Measurements from ENCODE around the gene DHRS13.
A peak's percentile ranks its signal among the peaks of the same experiment; 100 is the strongest.

The DHRS13 gene, protein sequence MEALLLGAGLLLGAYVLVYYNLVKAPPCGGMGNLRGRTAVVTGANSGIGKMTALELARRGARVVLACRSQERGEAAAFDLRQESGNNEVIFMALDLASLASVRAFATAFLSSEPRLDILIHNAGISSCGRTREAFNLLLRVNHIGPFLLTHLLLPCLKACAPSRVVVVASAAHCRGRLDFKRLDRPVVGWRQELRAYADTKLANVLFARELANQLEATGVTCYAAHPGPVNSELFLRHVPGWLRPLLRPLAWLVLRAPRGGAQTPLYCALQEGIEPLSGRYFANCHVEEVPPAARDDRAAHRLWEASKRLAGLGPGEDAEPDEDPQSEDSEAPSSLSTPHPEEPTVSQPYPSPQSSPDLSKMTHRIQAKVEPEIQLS

DNA sequence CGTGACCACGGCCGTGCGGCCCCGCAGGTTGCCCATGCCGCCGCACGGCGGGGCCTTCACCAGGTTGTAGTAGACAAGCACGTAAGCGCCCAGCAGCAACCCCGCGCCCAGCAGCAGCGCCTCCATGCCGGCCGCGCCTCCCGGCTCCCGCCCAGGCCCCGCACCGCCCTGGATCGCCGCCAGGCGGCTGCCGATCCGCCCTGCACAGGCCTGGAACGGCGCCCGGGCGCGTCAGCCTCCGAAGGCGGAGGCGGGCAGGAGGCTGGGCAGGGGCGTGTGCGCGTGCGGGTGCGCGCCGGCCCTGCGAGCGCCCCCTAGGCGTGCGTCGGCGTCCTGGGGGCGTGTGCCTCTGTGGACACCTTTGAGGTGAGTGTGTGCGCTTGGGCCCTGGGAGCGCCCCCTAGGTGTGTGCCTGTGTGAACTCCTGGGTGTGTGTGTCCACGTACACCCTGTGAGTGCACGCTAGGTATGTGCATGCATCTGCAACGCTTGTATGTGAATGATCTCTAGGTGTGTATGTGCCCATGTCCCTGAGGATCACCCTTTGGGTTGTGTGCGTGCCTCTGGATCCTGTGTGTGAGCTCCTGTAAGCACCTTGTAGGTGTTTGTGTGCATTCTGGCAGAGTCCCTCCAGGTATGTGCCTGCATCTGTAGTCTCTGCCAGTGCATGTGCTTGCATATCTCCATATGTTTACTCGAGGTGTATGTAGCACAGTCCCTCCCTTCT, at the start of gene DHRS13:
DHRS13 (minus strand) TSS at position 261 of the 727 bp plus-strand sequence; CDS start at position 126, 135 bp downstream.
- DNase-seq, result peak; percentile 68 to 90

GRCh38 chr17:28951991-28952975, 49.4 kb upstream of the DHRS13 start:
- DNase-seq, result peak; percentile 99

DNA sequence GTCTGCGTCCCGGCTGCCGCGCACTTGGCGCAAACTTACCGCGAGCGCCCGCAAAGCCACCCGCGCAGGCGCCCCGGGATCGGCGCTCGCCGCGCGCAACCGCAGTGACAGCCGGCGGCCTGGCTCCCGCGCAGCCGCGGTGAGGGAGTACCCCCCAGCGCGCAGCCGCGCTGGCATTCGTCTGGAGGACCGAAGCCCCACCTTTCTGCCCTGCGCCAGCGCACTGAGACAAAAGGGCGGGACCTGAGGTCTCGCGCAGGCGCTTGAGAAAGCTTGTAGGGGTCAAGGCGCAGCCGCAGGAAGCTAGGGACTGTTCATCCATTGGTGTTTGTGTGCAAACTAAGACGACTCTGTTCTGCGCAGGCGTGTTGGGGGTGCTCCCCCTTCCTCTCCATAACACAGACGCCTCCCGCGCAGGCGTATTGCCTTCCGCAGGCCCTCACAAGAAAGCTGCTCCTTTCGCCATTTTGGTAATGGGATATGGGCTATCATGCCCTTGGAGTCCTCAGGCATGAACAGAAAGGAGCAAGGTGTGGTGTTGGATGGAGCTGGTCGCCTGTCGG, 48.6 kb upstream of the DHRS13 start, which contains the start of gene PHF12:
PHF12 (minus strand) TSS at position 91 of the 563 bp plus-strand sequence. CDS start 558 bp downstream, outside the sequence.
- DNase-seq, result peak; percentile 99 to 100

GRCh38 chr17:28950752-28951427, 48.0 kb upstream of the DHRS13 start:
- no peak for DNase-seq

- DNase-seq, result peak; percentile 31 to 34
Observed at GRCh38 chr17:28950017-28950751, 47.3 kb upstream of the DHRS13 start.

DNA sequence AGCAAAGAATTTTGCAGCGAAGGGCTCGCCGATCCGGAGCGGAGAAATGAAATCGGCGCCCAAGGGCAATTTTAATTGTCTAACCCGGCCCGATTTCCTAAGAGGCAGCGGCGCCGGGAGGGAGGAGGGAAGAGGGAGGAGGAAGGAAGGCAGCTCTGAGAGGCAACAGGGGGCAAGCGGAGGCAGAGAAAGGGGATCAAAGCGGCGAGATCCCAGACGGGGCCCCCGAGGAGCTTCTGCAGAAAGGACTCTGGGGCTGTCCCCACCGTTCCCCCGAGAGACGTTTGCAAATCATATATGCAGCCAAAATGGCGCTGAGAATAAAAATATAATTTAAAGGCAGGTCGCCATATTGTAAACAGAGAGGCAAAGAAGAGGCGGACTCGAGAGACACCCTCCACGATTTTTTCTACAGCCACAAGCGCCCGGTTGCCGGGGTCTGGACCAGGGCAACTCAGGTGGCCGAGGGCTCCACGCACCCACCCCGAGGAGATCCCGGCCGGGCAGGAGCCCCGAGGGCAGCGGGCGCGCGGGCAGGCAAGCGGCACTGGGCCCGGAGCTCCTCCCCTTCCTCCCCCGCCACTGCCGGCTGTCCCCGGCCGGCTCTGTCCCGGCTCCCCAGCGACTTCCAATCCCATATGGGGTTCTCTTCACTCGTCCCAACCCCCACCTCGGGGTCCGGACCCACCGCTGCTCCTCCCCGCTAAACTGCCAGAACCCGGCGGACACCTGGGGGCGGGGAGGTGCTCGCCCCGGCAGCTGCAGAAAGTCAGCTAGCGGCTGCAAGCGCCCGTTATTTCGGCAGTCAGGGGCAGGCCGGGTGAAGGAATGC, 46.5 kb upstream of the DHRS13 start:
- peak; percentile 67 to 68 for DNase-seq

DNA sequence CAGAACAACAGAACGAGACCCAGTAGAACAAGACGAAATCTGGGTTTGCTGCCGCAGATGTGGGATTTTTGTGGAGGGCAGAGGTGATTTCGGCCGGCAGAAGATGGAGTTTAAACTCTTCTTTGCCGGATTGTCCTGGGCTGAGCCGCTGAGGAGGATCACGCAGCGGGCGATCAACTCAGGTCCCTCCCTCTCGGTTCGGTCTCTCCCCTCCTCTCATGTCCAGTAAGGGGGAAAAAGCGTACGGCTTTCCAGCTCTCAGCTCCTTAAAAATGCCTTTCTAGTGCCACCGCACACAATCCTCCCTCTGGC, 46.0 kb upstream of the DHRS13 start:
- no peak for DNase-seq

- DNase-seq, result no peak
Observed at GRCh38 chr17:28948342-28948741, 45.5 kb upstream of the DHRS13 start.

GRCh38 chr17:28947639-28948038, 44.8 kb upstream of the DHRS13 start:
- DNase-seq, result no peak

GRCh38 chr17:28946239-28946638, 43.4 kb upstream of the DHRS13 start:
- no peak for DNase-seq

DNA sequence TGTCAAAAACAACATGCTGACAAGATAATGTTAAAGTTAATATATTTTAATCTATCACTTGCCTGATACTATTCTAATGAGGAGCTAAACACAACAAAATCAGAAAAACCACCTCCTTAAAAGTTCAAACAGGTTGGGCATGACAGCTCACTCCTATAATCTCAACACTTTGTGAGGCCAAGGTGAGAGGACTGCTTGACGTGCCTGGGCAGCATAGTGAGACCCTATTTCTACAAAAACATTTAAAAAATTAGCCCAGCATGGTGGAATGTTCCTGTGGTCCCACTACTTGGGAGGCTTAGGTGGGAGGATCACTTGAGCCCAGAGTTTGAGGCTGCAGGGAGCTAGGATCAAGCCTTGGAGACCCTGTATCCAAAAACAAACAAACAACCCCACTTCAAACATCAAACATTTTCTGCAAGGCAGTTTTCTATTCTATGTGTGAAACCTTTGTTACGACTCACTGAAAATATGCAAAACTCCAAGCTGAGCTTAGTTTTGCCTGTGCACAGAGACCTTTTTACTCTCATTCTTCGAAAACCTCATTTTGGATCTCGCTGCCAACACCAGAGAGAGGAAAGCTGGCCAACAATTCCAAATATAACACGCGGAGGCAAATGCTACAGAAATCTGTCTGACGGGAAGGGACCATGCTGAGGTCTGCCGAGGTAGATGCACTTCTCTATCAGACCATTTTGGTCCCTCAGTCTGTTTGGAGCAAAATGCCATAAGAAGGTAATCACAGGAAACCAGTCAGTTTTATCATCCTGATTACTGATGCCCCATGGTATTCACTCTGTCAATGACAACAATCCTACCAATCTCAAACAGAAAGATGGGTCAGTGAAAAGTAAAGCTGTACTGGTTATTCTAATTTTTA, 42.2 kb upstream of the DHRS13 start:
- DNase-seq, result no peak

- DNase-seq, result no peak
Observed at GRCh38 chr17:28944343-28944742, 41.5 kb upstream of the DHRS13 start.

- DNase-seq, result no peak
Observed at GRCh38 chr17:28942925-28943324, 40.0 kb upstream of the DHRS13 start.

- no peak for DNase-seq
Observed at GRCh38 chr17:28941251-28941650, 38.4 kb upstream of the DHRS13 start.

GRCh38 chr17:28940675-28941074, 37.8 kb upstream of the DHRS13 start:
- DNase-seq, result no peak

GRCh38 chr17:28940142-28940541, 37.3 kb upstream of the DHRS13 start:
- no peak for DNase-seq

DNA sequence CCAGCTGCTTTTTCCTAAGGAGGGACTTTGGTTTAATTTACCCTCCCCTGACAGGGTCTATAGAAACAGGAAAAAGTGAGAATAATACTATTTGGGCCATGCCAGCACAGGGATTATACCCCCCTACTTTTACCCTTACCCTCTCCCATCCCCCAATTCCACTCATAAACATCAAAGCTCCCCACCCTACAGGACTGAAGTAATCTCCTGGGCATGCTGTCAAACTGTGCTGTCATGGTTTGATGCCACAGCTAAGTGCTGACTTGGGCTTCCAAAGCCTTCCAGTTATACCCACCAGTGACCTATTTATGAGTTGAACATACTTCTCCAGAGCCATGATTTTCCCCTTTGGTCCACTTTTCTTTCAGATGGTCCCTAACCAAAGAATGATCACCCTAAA, 35.7 kb upstream of the DHRS13 start:
- no peak for DNase-seq

- peak; percentile 60 to 84 for DNase-seq
Observed at GRCh38 chr17:28937044-28937729, 34.3 kb upstream of the DHRS13 start.
